Panc1 (cell line): Measurements from ENCODE around the gene SLC17A7. TPM values are rescaled to one million over a fixed set of nuclear protein-coding genes. Genes with fewer than 3 reads are reported as not detected.

Experiments
- ATAC-seq: fragments of 200-7000 bp; cut with Tn5 transposase; 2 replicates; pipeline ENCODE4 v1.9.1; 2020; ENCODE audit warnings: mild to moderate bottlenecking, moderate library complexity
- BruUV-seq: library from RNA; stranded (reverse); fragments of 400-500 nt; replicated peaks from 2 replicates; lab custom pipeline; 2021; lab: Mats Ljungman, UMichigan
- CTCF ChIA-PET: fragments of 300-600 bp; sonication (Branson Sonifier 250); formaldehyde crosslinking; loops from one replicate; lab custom pipeline; 2022; ENCODE audit warnings: antibody characterized with exemption; lab: Charles Lee
- POLR2A ChIA-PET: fragments of 300-600 bp; sonication (Branson Sonifier 250); formaldehyde crosslinking; loops from one replicate; lab custom pipeline; 2022; ENCODE audit warnings: antibody characterized with exemption; lab: Charles Lee
- DNase-seq: peaks from one replicate; pipeline ENCODE4 v3.0.0-alpha.2; 2010; ENCODE audit warnings: low read depth, low spot score
- H3K27ac ChIP-seq: 2 replicates; pipeline ENCODE4 v1.5.1; 2011; ENCODE audit warnings: mild to moderate bottlenecking, low read length, inconsistent platforms
- H3K27me3 ChIP-seq: fragments of 200-500 bp; sonication (Bioruptor generic); 2 replicates; pipeline ENCODE4 v1.6.0; 2014; ENCODE audit warnings: low read length, inconsistent platforms; ENCODE audit not compliant: control insufficient read depth, insufficient read depth
- H3K36me3 ChIP-seq: fragments of 200-500 bp; sonication (Bioruptor generic); 2 replicates; pipeline ENCODE4 v1.5.1; 2014; ENCODE audit warnings: inconsistent platforms, mild to moderate bottlenecking, low read length, moderate library complexity; ENCODE audit not compliant: control insufficient read depth, insufficient read depth
- H3K4me1 ChIP-seq: 2 replicates; pipeline ENCODE4 v1.5.1; 2011; ENCODE audit warnings: inconsistent platforms, mild to moderate bottlenecking, low read length, moderate library complexity; ENCODE audit not compliant: control insufficient read depth, insufficient read depth
- H3K4me3 ChIP-seq, 2 experiments: 2 replicates each; pipeline ENCODE4 v1.5.1; 2011 to 2012; ENCODE audit warnings: low read depth in 2 of 2, low read length in 2 of 2, mild to moderate bottlenecking in 2 of 2, inconsistent platforms in 1 of 2, moderate library complexity in 1 of 2
- H3K9me3 ChIP-seq: fragments of 200-500 bp; sonication (Bioruptor generic); 2 replicates; pipeline ENCODE4 v1.5.1; 2014; ENCODE audit warnings: low read depth, mild to moderate bottlenecking, inconsistent platforms, low read length, moderate library complexity; ENCODE audit not compliant: control insufficient read depth, insufficient read depth
- POLR2AphosphoS5 ChIP-seq: IDR thresholded peaks from 2 replicates; pipeline ENCODE4 v1.6.1; 2012; ENCODE audit warnings: mild to moderate bottlenecking, low read depth, low read length, moderate library complexity
- SIN3A ChIP-seq: IDR thresholded peaks from 2 replicates; pipeline ENCODE4 v1.6.1; 2012; ENCODE audit warnings: low read depth, mild to moderate bottlenecking, low read length, moderate library complexity, borderline replicate concordance; ENCODE audit not compliant: insufficient read depth
- TCF7L2 ChIP-seq: IDR thresholded peaks from 2 replicates; pipeline ENCODE4 v1.6.1; 2011; ENCODE audit warnings: mild to moderate bottlenecking, low read depth, low read length, inconsistent platforms
- in situ Hi-C: cut with HindIII; loops from 2 replicates; pipeline ENCODE4 v1.10.0; 2016; ENCODE audit warnings: low sequenced_read_pairs, low pct_unique_long_range_greater_than_20kb
- intact Hi-C: fragments of 100-400 bp; cut with micrococcal nuclease; formaldehyde crosslinking; loops from one replicate; pipeline ENCODE4 v1.10.0; 2022; ENCODE audit not compliant: unreplicated experiment
- total RNA-seq: library from RNA; stranded (reverse); gene quantifications from one replicate; pipeline ENCODE4 v1.2.1, GENCODE V29; 2021; ENCODE audit not compliant: unreplicated experiment
- TF ChIP-seq, protein P1 (sequence below): fragments of 450-650 bp; IDR thresholded peaks from 2 replicates; pipeline ENCODE4 v1.5.1; 2017; ENCODE audit warnings: mild to moderate bottlenecking
- TF ChIP-seq, protein P2 (sequence below), 2 experiments: IDR thresholded peaks; 2 replicates each; pipeline ENCODE4 v1.6.1; 2011 to 2012; ENCODE audit warnings: low read depth in 2 of 2, control low read depth in 1 of 2, low read length in 1 of 2, mild to moderate bottlenecking in 1 of 2, moderate library complexity in 1 of 2; ENCODE audit not compliant: insufficient read depth in 1 of 2

The SLC17A7 gene
- total RNA-seq, 1 experiment from 2014 or later: 1.2 TPM

DNA sequence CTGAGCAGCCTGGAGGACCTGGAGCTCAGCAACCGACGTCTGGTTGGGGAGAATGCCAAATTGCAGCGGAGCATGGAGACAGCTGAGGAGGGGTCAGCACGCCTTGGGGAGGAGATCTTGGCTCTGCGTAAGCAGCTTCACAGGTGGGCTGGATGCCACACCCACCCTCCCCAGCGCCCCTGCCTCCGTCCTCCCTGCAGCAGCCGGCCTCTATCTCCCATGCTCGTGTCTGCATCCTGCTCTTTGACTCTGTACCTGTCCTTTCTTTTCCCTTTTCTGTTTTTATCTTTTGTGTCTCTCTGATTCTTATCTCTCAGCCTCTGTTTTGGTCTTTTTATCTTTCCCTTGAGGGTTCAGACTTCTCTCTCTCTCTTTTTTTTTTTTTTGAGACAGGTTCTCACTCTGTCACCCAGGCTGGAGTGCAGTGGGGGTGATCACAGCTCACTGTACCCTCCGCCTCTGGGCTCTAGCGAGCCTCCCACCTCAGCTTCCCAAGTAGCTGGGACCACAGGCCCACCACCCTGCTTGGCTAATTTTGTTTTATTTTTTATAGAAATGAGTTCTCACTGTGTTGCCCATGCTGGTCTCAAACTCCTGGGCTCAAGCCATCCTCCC lies 43.2 kb downstream of the SLC17A7 start:
- CTCF ChIA-PET: interaction anchor here (0.6 kb wide), 1 partner anchor 12 kb away, joined by 6 read pairs; no protein-coding TSS in a partner anchor
- DNase-seq: no peak
- no peak for ATAC-seq
- Histone ChIP-seq H3K4me3 (no peak overlapping the region), H3K36me3 (no peaks in the 10 kb centered on the region), H3K4me1 (no peaks in the 10 kb centered on the region), H3K27ac (no peak overlapping the region), H3K9me3 (no peaks in the 10 kb centered on the region), H3K27me3 (no peaks in the 10 kb centered on the region)
- TF ChIP-seq, protein P1, sequence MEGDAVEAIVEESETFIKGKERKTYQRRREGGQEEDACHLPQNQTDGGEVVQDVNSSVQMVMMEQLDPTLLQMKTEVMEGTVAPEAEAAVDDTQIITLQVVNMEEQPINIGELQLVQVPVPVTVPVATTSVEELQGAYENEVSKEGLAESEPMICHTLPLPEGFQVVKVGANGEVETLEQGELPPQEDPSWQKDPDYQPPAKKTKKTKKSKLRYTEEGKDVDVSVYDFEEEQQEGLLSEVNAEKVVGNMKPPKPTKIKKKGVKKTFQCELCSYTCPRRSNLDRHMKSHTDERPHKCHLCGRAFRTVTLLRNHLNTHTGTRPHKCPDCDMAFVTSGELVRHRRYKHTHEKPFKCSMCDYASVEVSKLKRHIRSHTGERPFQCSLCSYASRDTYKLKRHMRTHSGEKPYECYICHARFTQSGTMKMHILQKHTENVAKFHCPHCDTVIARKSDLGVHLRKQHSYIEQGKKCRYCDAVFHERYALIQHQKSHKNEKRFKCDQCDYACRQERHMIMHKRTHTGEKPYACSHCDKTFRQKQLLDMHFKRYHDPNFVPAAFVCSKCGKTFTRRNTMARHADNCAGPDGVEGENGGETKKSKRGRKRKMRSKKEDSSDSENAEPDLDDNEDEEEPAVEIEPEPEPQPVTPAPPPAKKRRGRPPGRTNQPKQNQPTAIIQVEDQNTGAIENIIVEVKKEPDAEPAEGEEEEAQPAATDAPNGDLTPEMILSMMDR: no peak
- POLR2A ChIA-PET: no interaction called here
- intact Hi-C loops: no loop called here
- in situ Hi-C loops: no loop called here
- no TSS peak for BruUV-seq

DNA sequence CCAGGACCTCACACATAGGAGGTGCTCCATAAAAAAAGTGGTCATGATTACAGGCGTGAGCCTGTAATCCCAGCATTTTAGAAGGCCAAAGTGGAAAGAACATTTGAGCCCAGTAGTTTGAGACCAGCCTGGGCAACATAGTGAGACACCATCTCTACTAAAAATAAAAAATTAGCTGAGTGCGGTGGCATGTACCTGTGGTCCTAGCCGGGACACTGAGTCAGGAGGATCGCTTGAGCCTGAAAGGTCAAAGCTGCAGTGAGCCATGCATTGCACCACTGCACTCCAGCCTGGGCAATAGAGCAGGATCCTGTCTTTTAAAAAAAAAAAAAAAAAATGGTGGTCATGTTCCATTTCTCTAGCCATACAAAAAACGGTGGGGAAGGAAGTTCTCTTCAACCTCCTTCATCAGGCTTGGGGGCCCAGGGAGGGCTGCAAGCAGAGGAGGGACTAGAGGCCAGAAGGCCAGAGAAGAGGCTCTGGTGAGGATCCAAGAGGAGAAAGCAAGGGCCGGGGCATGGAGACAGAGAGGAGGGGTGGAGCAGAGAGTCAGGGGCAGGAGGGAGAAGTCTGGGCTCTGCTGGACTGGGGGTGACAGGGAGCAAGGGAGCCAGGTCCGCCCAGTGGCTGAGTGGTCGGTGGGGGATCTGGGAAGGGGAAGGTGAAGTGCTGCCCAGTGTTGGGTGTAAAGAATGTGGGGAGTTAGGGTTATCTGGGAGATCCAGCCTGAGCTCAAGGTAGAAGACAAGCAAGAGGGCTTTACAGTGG lies 44.4 kb downstream of the SLC17A7 start:
- no peaks in the 10 kb centered on the region for H3K27me3 ChIP-seq
- no peak overlapping the region for H3K27ac ChIP-seq
- no TSS peak for BruUV-seq
- H3K9me3 ChIP-seq: no peaks in the 10 kb centered on the region
- ATAC-seq (no peak), DNase-seq (no peak)
- CTCF ChIA-PET: no interaction called here
- in situ Hi-C loops (no loop called here), intact Hi-C loops (no loop called here)
- H3K36me3 ChIP-seq: no peaks in the 10 kb centered on the region
- POLR2A ChIA-PET: no interaction called here
- no peaks in the 10 kb centered on the region for H3K4me1 ChIP-seq
- no peak overlapping the region for H3K4me3 ChIP-seq
- TF ChIP-seq, protein P2, sequence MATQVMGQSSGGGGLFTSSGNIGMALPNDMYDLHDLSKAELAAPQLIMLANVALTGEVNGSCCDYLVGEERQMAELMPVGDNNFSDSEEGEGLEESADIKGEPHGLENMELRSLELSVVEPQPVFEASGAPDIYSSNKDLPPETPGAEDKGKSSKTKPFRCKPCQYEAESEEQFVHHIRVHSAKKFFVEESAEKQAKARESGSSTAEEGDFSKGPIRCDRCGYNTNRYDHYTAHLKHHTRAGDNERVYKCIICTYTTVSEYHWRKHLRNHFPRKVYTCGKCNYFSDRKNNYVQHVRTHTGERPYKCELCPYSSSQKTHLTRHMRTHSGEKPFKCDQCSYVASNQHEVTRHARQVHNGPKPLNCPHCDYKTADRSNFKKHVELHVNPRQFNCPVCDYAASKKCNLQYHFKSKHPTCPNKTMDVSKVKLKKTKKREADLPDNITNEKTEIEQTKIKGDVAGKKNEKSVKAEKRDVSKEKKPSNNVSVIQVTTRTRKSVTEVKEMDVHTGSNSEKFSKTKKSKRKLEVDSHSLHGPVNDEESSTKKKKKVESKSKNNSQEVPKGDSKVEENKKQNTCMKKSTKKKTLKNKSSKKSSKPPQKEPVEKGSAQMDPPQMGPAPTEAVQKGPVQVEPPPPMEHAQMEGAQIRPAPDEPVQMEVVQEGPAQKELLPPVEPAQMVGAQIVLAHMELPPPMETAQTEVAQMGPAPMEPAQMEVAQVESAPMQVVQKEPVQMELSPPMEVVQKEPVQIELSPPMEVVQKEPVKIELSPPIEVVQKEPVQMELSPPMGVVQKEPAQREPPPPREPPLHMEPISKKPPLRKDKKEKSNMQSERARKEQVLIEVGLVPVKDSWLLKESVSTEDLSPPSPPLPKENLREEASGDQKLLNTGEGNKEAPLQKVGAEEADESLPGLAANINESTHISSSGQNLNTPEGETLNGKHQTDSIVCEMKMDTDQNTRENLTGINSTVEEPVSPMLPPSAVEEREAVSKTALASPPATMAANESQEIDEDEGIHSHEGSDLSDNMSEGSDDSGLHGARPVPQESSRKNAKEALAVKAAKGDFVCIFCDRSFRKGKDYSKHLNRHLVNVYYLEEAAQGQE (IDR thresholded peaks at IDR 0.05; ENCODE audit: insufficient read depth in 1 of 2, low read depth in 2 of 2, low read length in 1 of 2): no peak
- TF ChIP-seq POLR2AphosphoS5 (no peak), TCF7L2 (no peak), SIN3A (no peak)
- TF ChIP-seq, protein P1: no peak
